Panc1 (cell line): Measurements from ENCODE around the gene GPR173. TPM values are rescaled to one million over a fixed set of nuclear protein-coding genes. Genes with fewer than 3 reads are reported as not detected.

ENCODE experiments used
- ATAC-seq: fragments of 200-7000 bp; cut with Tn5 transposase; 2 replicates; pipeline ENCODE4 v1.9.1; 2020; ENCODE audit warnings: mild to moderate bottlenecking, moderate library complexity
- BruUV-seq: library from RNA; stranded (reverse); fragments of 400-500 nt; replicated peaks from 2 replicates; lab custom pipeline; 2021; lab: Mats Ljungman, UMichigan
- CTCF ChIA-PET: fragments of 300-600 bp; sonication (Branson Sonifier 250); formaldehyde crosslinking; loops from one replicate; lab custom pipeline; 2022; ENCODE audit warnings: antibody characterized with exemption; lab: Charles Lee
- POLR2A ChIA-PET: fragments of 300-600 bp; sonication (Branson Sonifier 250); formaldehyde crosslinking; loops from one replicate; lab custom pipeline; 2022; ENCODE audit warnings: antibody characterized with exemption; lab: Charles Lee
- DNase-seq: peaks from one replicate; pipeline ENCODE4 v3.0.0-alpha.2; 2010; ENCODE audit warnings: low read depth, low spot score
- H3K27ac ChIP-seq: 2 replicates; pipeline ENCODE4 v1.5.1; 2011; ENCODE audit warnings: mild to moderate bottlenecking, low read length, inconsistent platforms
- H3K27me3 ChIP-seq: fragments of 200-500 bp; sonication (Bioruptor generic); 2 replicates; pipeline ENCODE4 v1.6.0; 2014; ENCODE audit warnings: low read length, inconsistent platforms; ENCODE audit not compliant: control insufficient read depth, insufficient read depth
- H3K36me3 ChIP-seq: fragments of 200-500 bp; sonication (Bioruptor generic); 2 replicates; pipeline ENCODE4 v1.5.1; 2014; ENCODE audit warnings: inconsistent platforms, mild to moderate bottlenecking, low read length, moderate library complexity; ENCODE audit not compliant: control insufficient read depth, insufficient read depth
- H3K4me1 ChIP-seq: 2 replicates; pipeline ENCODE4 v1.5.1; 2011; ENCODE audit warnings: inconsistent platforms, mild to moderate bottlenecking, low read length, moderate library complexity; ENCODE audit not compliant: control insufficient read depth, insufficient read depth
- H3K4me3 ChIP-seq, 2 experiments: 2 replicates each; pipeline ENCODE4 v1.5.1; 2011 to 2012; ENCODE audit warnings: low read depth in 2 of 2, low read length in 2 of 2, mild to moderate bottlenecking in 2 of 2, inconsistent platforms in 1 of 2, moderate library complexity in 1 of 2
- H3K9me3 ChIP-seq: fragments of 200-500 bp; sonication (Bioruptor generic); 2 replicates; pipeline ENCODE4 v1.5.1; 2014; ENCODE audit warnings: low read depth, mild to moderate bottlenecking, inconsistent platforms, low read length, moderate library complexity; ENCODE audit not compliant: control insufficient read depth, insufficient read depth
- CTCF ChIP-seq: fragments of 450-650 bp; IDR thresholded peaks from 2 replicates; pipeline ENCODE4 v1.5.1; 2017; ENCODE audit warnings: mild to moderate bottlenecking
- POLR2AphosphoS5 ChIP-seq: IDR thresholded peaks from 2 replicates; pipeline ENCODE4 v1.6.1; 2012; ENCODE audit warnings: mild to moderate bottlenecking, low read depth, low read length, moderate library complexity
- SIN3A ChIP-seq: IDR thresholded peaks from 2 replicates; pipeline ENCODE4 v1.6.1; 2012; ENCODE audit warnings: low read depth, mild to moderate bottlenecking, low read length, moderate library complexity, borderline replicate concordance; ENCODE audit not compliant: insufficient read depth
- TCF7L2 ChIP-seq: IDR thresholded peaks from 2 replicates; pipeline ENCODE4 v1.6.1; 2011; ENCODE audit warnings: mild to moderate bottlenecking, low read depth, low read length, inconsistent platforms
- in situ Hi-C: cut with HindIII; loops from 2 replicates; pipeline ENCODE4 v1.10.0; 2016; ENCODE audit warnings: low sequenced_read_pairs, low pct_unique_long_range_greater_than_20kb
- intact Hi-C: fragments of 100-400 bp; cut with micrococcal nuclease; formaldehyde crosslinking; loops from one replicate; pipeline ENCODE4 v1.10.0; 2022; ENCODE audit not compliant: unreplicated experiment
- total RNA-seq: library from RNA; stranded (reverse); gene quantifications from one replicate; pipeline ENCODE4 v1.2.1, GENCODE V29; 2021; ENCODE audit not compliant: unreplicated experiment
- TF ChIP-seq, protein P1 (sequence below), 2 experiments: IDR thresholded peaks; 2 replicates each; pipeline ENCODE4 v1.6.1; 2011 to 2012; ENCODE audit warnings: low read depth in 2 of 2, control low read depth in 1 of 2, low read length in 1 of 2, mild to moderate bottlenecking in 1 of 2, moderate library complexity in 1 of 2; ENCODE audit not compliant: insufficient read depth in 1 of 2

The GPR173 gene
- total RNA-seq, 1 experiment from 2014 or later, result 0.13 TPM

GRCh38 chrX:53093748-53094581 lies 45.4 kb downstream of the GPR173 start, which contains the start of gene KANTR:
KANTR (plus strand) TSS chrX:53094142; CDS start chrX:53124273, 30,131 bp downstream.
- H3K27me3 ChIP-seq, result no peaks in the 10 kb centered on the region
- H3K9me3 ChIP-seq, result no peaks in the 10 kb centered on the region
- DNase-seq, result peak; percentile 88
- POLR2A ChIA-PET, result interaction anchor here (0.7 kb wide), 1 partner anchor 29 kb away, joined by 4 read pairs; no protein-coding TSS in a partner anchor
- peak within 1 kb of the TSS; percentile 83 for H3K27ac ChIP-seq
- H3K36me3 ChIP-seq, result no peaks in the 10 kb centered on the region; the same call in 1 of the 2 replicates
- in situ Hi-C loops (no loop called here), intact Hi-C loops (loop anchor here (1.0 kb wide), 1 partner anchor 23 kb away; no protein-coding TSS in a partner anchor)
- CTCF ChIA-PET, result no interaction called here
- peak within 1 kb of the TSS; percentile 72 to 93 for H3K4me3 ChIP-seq
- TF ChIP-seq CTCF, result no peak
- TF ChIP-seq, protein P1, sequence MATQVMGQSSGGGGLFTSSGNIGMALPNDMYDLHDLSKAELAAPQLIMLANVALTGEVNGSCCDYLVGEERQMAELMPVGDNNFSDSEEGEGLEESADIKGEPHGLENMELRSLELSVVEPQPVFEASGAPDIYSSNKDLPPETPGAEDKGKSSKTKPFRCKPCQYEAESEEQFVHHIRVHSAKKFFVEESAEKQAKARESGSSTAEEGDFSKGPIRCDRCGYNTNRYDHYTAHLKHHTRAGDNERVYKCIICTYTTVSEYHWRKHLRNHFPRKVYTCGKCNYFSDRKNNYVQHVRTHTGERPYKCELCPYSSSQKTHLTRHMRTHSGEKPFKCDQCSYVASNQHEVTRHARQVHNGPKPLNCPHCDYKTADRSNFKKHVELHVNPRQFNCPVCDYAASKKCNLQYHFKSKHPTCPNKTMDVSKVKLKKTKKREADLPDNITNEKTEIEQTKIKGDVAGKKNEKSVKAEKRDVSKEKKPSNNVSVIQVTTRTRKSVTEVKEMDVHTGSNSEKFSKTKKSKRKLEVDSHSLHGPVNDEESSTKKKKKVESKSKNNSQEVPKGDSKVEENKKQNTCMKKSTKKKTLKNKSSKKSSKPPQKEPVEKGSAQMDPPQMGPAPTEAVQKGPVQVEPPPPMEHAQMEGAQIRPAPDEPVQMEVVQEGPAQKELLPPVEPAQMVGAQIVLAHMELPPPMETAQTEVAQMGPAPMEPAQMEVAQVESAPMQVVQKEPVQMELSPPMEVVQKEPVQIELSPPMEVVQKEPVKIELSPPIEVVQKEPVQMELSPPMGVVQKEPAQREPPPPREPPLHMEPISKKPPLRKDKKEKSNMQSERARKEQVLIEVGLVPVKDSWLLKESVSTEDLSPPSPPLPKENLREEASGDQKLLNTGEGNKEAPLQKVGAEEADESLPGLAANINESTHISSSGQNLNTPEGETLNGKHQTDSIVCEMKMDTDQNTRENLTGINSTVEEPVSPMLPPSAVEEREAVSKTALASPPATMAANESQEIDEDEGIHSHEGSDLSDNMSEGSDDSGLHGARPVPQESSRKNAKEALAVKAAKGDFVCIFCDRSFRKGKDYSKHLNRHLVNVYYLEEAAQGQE (IDR thresholded peaks at IDR 0.05; ENCODE audit: insufficient read depth in 1 of 2, low read depth in 2 of 2, low read length in 1 of 2), result no peak
- TF ChIP-seq TCF7L2, result no peak
- TF ChIP-seq SIN3A, result 0 out of 2 replicates have a peak, but pooled peaks have one; percentile 15
- no peak for TF ChIP-seq POLR2AphosphoS5
- peak; percentile 93 for ATAC-seq
- H3K4me1 ChIP-seq, result peaks cover 6% of the 10 kb centered on the region; the same call in 1 of the 2 replicates
- no TSS peak for BruUV-seq

DNA sequence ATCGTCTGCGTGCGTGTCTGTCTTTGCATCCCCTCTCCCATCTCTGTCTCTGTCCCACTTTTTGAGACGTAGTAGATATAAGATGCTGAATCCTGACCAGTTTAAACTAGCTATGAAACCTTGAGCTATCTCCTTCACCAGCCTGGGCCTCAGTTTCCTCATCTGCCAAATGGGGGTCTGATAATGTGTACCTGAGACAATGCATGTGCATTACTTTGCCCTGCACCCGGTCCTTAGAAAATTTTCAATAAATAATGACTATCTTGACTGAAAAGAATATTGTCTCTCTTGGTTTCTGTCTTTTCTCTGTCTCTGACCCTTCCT lies 46.0 kb downstream of the GPR173 start:
- TF ChIP-seq CTCF, result no peak
- no peak for TF ChIP-seq TCF7L2
- TF ChIP-seq POLR2AphosphoS5, result no peak
- TF ChIP-seq, protein P1 (IDR thresholded peaks at IDR 0.05; ENCODE audit: insufficient read depth in 1 of 2, low read depth in 2 of 2, low read length in 1 of 2), result no peak
- TF ChIP-seq SIN3A, result no peak
- Histone ChIP-seq H3K27me3 (no peaks in the 10 kb centered on the region), H3K36me3 (no peaks in the 10 kb centered on the region; the same call in 1 of the 2 replicates), H3K27ac (peak overlapping the region; percentile 79), H3K4me3 (peak overlapping the region; percentile 72 to 93), H3K4me1 (peaks cover 6% of the 10 kb centered on the region; the same call in 1 of the 2 replicates), H3K9me3 (no peaks in the 10 kb centered on the region)
- BruUV-seq, result no TSS peak
- POLR2A ChIA-PET, result interaction anchor here (0.7 kb wide), 1 partner anchor 29 kb away, joined by 4 read pairs; no protein-coding TSS in a partner anchor
- intact Hi-C loops (no loop called here), in situ Hi-C loops (no loop called here)
- ATAC-seq (no peak), DNase-seq (no peak)
- CTCF ChIA-PET, result no interaction called here
